HG03469 (cell line): ENCODE results near the gene A1BG.

Experiments
- ATAC-seq: cut with Tn5 transposase; IDR thresholded peaks from one replicate; pipeline ENCODE4 v1.9.1; 2021; ENCODE audit warnings: mild to moderate bottlenecking, moderate library complexity, moderate number of reproducible peaks; ENCODE audit not compliant: unreplicated experiment

Gene A1BG

DNA sequence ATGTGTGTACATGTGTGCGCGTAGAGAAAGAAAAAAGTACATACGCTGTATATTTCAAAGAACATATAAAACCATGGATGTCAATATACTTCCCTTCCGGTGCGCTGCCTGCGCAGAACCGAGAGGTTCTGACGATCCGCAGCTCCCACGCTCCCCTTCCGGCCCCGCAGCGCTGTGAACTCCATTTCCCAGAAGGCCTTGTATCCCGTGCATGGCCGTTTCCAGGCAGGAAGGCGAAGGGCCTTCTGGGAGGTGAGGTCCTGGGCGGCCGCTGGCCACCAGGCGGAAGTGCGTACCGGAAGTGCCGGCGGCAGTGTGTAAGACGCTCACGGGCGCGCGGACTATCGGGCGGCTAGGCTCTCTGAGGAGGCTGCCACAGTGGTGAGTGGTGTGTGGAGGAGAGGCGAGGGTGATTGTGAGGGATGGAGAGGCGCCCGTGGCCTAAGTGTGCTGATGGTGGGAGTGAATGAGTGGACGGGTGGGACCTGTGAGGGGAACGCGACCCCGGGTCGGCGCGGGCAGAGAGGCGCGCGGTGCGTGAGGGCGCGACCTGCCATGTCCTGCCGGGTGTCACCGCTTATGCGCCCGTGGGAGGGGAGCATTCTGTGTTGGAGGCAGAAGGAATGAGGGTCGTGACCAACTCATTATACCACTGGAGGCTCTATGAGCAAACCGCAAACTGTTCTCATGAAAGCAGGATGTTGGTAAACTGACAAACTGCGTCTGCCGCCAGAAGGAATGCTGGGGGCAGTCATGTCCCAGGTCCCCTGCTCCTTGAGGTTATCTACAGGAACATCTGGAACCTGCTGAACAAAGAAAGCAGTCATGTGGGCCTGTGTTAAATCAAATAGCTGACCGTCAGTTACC lies 48.0 kb downstream of the A1BG start, which contains the start of gene ERVK3-1:
TSS of gene ERVK3-1 (plus strand) at position 313 of the 867 bp plus-strand sequence. CDS start 6,792 bp downstream, outside the sequence.
- peak; percentile 92 for ATAC-seq

DNA sequence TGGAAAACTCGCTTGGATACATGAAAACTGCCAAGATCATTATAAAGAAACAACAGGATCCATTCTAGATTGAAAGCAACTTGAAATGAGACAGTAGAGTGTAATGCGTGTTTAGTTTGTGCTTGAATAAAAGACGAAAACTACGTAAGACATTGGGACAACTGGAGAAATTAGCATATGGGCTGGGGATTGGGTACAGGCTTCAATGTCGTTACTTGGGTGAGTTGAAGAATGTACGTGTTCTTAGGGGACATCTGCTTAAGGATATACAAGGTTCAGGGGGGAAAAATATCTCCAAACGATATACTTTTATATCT lies 48.6 kb downstream of the A1BG start:
- no peak for ATAC-seq

DNA sequence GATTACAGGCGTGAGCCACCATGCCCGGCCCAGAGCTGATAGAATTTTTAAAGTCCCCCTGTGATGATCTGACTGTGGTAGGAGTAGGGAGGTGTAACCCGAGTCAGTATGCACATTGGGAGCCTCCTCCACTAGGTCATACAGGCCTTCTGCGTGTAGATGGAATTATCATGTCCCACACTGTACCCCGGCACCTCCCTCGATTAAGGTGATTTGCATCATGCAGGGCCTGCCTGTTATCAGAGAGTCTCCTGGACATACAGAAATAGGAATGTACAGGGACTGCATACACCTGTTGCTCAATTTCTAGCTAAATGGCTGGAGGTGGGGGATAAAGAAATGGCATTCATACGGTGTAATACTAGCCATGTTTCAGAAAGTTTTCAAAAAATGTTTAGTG lies 49.0 kb downstream of the A1BG start:
- ATAC-seq = no peak

- ATAC-seq = no peak
These were observed 52.7 kb downstream of the A1BG start for GRCh38 chr19:58300620-58301019.

DNA sequence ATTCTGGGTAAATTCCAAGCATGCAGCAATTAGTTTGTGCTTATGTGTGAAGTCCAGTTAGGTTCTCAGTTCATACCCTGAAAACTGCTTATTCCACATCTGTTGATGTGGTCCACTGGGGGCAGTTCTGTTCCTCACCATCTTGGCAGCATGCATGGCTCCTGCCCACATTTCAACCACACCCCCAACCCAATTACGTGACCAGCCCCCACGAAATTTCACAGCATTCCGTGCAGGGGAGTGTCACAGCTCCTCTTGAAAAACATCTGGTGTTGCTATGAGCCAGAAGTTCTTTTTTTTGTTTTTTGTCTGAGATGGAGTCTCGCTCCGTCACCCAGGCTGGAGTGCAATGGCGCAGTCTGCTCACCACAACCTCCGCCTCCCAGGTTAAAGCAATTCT lies 57.2 kb downstream of the A1BG start:
- no peak for ATAC-seq
